ENCODE data around the gene DNAI1.

Gene DNAI1

GRCh38 chr9:34541540-34541939, 82.9 kb downstream of the DNAI1 start:
- no peak for DNase-seq (ENCODE audit: low read depth in 2 of 2)

DNA sequence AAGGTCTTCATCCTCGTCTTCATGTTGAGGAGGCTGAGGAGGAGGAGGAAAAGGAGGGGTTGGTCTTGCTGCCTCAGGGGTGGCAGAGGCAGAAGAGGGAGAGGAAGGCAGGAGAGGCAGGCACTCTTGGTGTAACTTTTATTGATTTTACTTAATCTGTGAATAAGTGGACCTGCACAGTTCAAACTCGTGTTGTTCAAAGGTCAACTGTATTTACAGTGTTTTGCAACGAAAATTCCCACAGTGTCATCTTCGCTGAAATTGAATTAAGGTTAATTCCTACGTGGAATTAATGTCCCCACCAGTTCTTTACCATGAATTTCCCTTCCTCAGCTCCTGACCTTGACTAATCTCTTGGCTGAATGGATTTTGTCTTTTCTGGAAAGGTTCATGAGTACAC, 85.4 kb downstream of the DNAI1 start:
- DNase-seq (ENCODE audit: low read depth in 2 of 2), result no peak

DNA sequence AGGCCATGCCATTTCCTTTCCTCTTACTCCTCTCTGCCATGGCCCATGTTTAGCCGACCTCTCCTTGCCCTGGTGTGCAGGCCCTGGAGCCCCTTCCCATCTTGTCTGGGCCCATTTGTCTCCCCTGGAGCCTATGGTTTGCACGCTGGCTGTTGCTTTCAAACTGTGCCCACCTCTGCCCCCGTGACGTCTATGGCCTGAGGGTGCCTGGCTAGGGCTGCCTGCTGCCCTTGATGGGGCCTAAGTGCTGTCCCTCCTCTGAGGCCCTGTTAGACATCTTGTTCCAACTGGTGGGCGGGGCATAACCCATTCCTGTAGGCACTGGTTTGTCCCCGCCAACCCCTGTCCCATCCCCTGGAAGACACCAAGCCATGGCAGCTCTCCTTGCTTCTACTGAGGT, 86.9 kb downstream of the DNAI1 start:
- DNase-seq (ENCODE audit: low read depth in 2 of 2), result no peak

GRCh38 chr9:34546102-34546833, 87.7 kb downstream of the DNAI1 start:
- no peak for DNase-seq (ENCODE audit: low read depth in 2 of 2)

DNA sequence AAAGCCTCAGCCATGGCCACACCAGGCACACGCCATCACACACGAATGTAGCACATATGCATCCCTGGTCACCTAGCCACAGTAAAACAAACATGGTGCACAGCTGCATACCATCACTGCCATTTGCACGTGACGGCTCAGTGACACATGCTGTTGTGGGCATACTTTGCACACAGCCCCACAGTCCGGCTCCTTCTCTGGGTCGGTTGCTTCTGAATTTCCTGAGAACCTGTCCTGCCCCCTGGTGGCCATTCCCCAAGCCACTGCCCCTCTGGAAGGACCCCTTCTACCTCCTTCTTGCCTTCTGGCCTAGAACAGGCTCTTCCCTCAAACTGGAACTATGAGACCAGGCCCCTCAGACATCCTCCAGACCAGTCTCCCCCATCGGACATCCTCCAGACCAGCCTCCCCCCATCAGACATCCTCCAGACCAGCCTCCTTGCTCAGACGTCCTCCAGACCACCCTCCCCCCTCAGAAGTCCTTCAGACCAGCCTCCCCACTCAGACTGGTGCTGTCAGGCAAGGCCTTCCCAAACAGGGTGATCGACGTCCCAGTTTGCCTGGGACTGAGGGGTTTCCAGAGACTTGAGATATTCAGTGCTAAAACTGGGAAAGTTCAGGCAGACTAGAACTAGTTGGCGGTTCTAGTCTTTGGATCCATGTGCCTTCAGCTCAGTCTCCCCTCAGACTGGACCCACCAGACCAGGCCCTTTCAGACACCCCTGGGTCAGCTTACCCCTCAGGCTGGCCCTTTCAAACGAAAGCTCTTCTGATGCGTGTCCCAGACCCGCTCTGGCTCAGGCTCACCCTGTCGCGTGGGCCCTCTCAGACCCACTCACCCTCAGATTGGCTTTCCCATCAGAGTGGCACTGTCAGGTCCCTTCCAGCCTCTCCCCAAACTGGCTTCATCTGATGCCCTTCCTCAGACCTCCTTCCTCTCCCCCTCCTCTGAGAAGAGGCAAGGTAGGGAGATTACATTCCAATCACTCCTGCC, 88.5 kb downstream of the DNAI1 start:
- DNase-seq (ENCODE audit: low read depth in 2 of 2), result peak; percentile 43 to 60

DNA sequence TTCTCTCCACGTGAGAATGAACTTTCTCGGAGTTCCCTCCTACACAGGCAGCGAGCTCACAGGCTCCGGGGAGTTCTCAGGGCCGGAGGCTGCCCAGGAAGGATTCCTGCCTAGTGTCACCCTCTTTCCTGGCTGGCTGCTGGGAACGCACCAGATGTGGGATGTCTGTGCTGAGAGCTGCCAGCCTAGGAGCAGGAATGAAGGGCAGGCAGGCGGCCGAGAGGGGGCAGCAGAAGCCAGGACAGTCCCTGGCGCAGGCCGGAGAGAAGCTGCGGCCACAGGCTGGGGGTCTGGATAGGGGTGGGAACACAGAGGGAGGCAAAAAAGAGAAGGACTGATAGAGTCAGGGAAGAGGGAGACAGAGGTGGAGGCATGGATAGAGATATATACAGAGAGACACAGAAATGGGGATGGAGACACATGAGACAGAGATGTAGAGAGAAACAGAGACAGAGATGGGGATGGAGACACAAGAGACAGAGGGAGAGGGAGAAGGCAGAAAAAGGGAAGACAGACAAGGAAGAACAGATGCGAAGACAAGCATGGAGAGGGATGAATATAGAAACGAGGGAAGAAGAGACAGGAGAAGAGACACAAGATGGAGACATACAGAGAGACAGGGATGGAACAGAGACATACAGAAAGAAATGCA, 89.5 kb downstream of the DNAI1 start:
- DNase-seq (ENCODE audit: low read depth in 2 of 2), result peak in 1 of 2 donors; percentile 20

DNA sequence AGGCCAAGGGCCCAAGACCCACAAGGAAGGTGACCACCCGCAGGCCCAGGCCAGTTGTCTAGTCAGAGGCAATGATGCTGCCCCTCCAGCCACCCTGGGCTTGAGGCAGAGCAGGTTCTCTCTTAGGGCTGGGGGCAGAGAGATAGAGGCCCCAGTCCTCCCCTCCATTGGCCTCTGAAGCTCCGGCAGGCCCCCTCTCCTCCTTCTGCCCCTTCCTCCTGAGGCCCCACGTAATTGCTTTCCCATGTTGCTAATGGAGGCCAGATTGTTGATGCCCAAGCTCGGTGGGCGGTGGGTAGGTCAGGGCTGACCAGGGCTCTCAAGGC, 90.8 kb downstream of the DNAI1 start:
- no peak for DNase-seq (ENCODE audit: low read depth in 2 of 2)

- no peak for DNase-seq (ENCODE audit: low read depth in 2 of 2)
Measured at GRCh38 chr9:34550016-34550680, 91.5 kb downstream of the DNAI1 start.

GRCh38 chr9:34550681-34551270, 92.2 kb downstream of the DNAI1 start:
- DNase-seq (ENCODE audit: low read depth in 2 of 2), result no peak

DNA sequence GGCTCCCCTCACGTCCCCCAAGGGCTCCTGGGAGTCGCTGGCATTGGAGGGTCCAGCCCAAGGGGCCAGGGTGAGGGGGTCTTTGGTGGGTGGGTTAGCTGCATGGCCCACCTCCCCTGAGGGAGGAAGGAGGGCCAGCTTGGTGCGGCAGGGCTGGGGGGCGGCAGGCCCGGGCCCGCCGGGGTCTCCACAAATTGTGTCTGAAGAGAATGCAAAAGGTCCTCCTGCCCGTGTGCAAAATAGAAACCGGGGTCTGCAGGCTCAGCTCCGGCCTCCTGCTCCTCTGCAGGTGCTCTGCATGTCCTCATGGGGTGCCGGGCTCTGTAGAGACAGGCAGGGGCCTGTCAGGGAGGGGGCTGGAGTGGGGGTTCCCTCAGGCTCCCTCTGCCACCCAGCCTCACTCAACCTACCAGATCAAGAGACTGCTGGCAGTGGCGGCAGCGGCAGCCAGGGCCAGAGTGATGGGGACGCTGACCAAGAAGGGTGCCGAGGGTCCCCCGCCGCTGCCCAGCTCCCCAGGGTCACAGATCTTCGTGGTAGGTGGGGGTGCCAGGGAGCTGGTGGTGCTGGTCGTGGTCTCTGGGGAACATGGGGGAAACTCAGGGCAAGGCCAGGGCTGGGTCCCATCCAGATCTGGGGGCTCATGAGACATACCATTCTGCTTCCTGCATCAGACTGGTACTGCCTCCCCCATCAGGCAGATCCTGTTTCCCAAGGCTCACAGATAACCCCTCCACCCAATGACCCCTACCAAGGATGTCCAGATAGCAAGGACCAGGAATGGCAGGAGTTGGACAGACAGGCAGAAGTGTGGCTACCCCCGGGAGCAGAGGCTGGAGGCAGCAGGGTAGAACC, 93.4 kb downstream of the DNAI1 start:
- DNase-seq (ENCODE audit: low read depth in 2 of 2), result no peak

DNA sequence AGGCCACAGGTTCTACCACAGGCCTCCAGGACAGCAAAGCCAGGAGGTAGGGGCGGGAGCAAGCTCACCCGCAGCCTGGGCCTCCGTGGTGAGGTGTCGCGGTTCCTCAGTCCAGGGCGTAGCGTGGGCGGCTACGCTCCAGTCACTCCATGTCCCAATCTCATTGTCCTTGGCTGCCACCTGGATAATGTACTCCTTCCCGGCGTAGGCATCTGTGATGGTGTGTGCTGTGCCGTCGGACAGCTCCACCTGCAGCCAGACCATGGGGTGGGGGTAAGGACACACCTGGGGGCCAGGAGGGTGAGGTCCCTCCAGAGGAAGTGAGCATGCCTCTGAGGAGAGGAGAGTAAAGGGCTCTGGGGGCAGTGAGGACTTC, 94.0 kb downstream of the DNAI1 start:
- DNase-seq (ENCODE audit: low read depth in 2 of 2), result no peak

DNA sequence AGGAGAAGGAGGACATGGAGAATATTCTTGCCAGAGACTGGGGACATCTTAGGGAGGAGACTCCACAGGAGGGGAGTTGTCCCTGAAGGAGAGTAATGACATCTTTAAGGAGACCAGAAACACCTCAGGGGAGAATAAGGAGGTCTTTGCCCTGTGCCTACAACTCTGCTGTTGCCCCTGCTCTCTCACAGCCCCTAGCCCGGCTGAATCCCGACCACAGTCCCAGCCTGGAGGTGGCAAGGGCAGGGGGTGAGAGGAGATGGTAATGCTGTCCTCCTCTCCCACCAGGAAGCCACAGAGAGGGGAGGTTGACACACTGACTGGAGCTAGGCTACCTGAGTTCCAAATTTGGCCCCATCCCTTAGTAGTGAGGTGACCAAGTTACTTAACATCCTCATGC, 94.4 kb downstream of the DNAI1 start:
- no peak for DNase-seq (ENCODE audit: low read depth in 2 of 2)

- no peak for DNase-seq (ENCODE audit: low read depth in 2 of 2)
Measured at GRCh38 chr9:34553511-34554021, 95.0 kb downstream of the DNAI1 start.

DNA sequence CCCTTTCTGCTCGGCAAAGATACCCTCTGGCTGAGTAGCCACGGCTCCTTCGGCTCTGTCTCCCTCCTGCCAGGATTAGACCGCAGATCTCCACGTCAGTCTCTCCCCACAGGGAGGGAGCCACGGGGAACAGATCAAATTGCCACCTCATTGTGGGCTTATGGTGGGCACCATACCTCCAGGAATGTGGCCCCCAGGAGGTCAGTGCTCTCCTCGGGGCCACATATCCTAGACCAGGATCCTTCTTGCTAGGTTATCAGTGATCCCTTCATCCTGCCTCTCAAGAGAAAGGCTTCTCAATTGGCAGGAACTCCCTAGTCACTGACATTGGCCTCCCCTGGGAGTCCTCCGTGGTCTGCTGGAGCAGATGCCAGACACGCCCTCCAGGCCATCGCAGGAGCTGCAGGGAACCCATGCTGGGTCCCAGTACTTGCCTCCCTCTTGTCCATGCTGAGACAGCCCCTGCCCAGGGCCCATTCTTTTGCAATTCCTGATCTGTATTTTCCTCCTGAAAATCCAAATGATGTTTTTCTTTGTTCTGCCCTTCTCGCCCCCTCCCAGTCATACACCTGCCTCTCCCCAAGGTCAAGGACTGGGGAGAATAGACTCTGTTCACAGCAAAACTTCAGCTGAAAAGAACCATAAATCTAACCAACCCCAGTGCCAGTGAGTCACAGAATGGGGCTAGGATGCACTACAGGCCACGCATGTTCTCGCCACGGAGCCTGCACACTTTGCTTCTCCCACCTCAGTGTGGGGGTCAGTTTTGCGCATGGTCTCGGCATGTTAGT, 95.8 kb downstream of the DNAI1 start:
- no peak for DNase-seq (ENCODE audit: low read depth in 2 of 2)

- no peak for DNase-seq (ENCODE audit: low read depth in 2 of 2)
Measured at GRCh38 chr9:34555002-34555348, 96.4 kb downstream of the DNAI1 start.

GRCh38 chr9:34555500-34555899, 96.9 kb downstream of the DNAI1 start:
- no peak for DNase-seq (ENCODE audit: low read depth in 2 of 2)

GRCh38 chr9:34555936-34556525, 97.4 kb downstream of the DNAI1 start:
- no peak for DNase-seq (ENCODE audit: low read depth in 2 of 2)

DNA sequence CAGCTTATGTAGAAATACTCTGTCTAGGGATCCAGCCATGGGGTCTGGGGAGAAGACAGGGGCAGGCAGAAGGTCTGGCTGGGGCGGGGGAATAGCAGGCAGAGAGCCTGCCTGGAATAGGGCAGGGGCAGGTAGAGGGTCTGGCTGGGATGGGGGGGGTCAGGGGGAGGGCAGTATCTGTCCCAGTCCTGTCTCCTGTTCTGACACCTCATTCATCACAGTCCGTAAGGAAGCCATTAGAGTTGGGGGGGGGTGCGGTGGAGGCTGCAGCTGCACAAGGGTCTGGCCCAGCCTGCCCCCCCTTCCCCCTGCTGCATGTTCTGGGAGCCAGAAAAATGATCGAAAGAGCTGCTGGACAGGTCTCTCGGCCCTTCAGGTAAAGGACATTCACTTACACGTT, 98.3 kb downstream of the DNAI1 start:
- DNase-seq (ENCODE audit: low read depth in 2 of 2), result no peak

All from stimulated activated CD8-positive, alpha-beta memory T cell treated with anti-CD3 and anti-CD28 coated beads, Interleukin-2, amount 100 ng/mL, for 48 hours (primary cell).